NCI-H146 treated with DMSO at 0.1 percent for 48 hours (cell line): ENCODE data around the gene FZD10.

Source experiments
- DNase-seq: peaks from one replicate; lab custom pipeline; 2025; ENCODE audit not compliant: unreplicated experiment; lab: John Stamatoyannopoulos, UW

The FZD10 gene, protein sequence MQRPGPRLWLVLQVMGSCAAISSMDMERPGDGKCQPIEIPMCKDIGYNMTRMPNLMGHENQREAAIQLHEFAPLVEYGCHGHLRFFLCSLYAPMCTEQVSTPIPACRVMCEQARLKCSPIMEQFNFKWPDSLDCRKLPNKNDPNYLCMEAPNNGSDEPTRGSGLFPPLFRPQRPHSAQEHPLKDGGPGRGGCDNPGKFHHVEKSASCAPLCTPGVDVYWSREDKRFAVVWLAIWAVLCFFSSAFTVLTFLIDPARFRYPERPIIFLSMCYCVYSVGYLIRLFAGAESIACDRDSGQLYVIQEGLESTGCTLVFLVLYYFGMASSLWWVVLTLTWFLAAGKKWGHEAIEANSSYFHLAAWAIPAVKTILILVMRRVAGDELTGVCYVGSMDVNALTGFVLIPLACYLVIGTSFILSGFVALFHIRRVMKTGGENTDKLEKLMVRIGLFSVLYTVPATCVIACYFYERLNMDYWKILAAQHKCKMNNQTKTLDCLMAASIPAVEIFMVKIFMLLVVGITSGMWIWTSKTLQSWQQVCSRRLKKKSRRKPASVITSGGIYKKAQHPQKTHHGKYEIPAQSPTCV

GRCh38 chr12:130162267-130162666, at the start of gene FZD10:
Gene FZD10 (plus strand): TSS chr12:130162464. CDS start chr12:130162943, 479 bp downstream.
- peak; percentile 9 for DNase-seq

DNA sequence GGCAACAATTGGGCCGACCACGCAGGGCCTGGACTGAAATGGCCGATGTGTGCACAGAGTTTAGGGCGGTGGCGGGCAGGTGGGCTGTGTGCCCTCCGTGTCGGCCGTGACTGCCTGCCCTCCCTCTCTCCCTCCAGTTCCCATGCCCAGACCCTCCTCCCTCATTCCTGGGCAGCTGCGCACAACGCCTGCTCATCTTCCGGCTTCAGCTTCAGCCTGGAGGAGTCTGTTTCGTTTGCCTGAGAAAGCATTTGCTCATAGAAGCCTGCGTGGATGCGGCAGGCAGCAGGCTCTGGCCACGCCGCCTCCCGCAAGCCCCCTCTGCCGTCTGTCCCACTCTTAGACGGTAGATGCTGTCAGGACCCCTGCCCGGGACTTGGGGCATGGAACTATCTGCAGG, 47.3 kb upstream of the FZD10 start:
- DNase-seq = no peak

DNA sequence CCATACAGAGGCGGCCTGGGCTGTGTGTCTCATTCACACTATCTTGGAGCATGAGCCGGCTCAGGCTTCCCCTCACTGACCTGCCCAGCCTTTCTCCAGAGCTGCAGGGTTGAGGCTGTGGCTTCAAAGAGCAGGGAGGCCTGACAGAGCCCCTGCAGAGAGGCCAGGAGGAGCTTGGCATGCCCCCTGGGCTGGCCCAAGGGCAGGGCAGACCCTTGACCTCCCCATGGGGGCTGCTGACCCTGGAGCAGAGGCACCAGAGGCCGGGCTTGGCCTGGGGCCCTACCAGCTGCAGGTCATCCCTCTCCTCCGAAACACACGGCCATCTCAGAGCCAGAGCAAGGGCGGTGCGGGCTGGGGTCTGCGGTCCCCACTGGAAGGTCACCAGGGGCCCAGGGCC, 46.6 kb upstream of the FZD10 start:
- DNase-seq = no peak

DNA sequence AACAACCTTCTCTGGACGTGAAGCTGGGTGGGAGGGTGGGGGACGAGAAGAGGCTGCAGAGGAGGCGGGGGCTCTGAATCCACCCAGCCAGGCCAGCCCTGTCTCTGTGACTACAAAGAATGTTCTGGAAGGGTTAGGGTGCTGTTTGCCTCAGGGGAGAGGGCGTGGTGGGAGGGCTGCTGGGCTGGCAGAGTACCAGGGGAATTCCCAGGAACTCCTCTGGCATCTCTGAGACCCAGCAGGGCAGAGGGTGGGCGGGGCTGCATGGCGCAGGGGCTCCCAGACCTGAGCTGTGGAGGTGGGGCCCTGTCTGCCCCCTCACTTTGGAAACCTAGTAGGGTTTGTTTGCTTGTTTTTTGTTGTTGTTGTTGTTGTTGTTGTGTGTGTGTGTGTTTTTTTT, 45.5 kb upstream of the FZD10 start:
- no peak for DNase-seq

- no peak for DNase-seq
Measured at GRCh38 chr12:130117233-130117632, 45.0 kb upstream of the FZD10 start.

DNA sequence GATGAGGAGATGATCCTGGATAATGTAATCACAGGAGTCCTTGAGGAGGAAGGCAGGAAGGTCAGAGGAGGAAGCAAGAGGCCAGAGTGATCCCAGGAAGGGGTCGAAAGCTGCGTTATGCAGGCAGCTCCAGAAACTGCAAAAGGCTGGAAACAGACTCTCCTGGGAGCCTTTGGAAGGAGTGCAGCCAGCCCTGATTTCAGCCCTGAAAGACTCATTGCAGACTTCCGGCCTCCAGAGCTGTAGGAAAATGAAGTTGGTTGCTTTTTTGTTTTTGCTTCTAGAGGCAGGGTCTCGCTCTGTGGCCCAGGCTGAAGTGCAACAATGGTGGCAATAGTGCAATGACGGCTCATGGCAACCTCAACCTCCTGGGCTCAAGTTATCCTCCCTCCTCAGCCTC, 44.6 kb upstream of the FZD10 start:
- no peak for DNase-seq

DNA sequence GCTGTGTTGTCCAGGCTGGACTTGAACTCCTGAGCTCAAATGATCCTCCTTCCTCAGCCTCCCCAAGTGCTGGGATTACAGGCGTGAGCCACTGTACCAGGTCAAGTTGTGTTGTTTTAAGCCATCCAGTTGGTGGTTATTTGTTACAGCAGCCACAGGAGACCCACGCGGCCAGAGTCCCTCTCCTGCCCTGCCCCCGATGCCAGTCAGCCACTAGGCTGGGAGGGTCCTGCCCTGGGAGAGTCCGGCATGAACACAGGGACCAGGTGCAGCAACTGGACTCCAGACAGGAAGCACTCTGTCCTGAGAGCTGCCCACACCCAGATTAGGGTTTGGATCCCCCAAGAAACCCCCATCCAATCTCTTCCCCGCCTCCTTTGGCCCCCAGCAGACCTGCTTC, 44.1 kb upstream of the FZD10 start:
- no peak for DNase-seq

DNA sequence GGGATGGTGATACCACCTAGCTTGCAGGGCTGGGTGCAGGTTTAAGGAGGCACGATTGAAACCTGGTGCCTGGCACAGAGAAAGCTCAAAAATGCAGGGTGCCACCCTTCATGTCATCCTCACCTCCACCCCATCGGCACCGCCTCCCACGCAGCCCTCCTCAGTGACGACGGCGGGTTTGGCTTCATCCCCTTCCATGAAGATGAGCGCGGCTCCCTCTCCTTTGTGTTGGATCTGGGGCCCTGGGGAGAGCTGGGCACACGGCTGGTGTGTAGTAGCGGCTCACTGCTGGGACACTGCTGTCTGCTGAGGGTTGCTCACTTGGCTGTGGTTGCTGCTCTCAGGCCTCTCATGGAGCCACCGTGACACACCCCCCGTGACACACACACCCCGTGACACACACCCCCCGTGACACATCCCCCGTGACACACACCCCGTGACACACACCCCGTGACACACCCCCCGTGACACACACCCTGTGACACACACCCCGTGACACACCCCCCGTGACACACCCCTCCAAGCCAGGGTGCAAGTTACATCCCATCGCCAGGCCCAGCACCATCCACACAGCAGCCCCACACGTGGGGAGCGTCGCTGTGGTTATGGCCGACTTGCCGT, 42.9 kb upstream of the FZD10 start:
- DNase-seq = no peak

- DNase-seq = no peak
Measured at GRCh38 chr12:130120012-130120805, 42.1 kb upstream of the FZD10 start.

DNA sequence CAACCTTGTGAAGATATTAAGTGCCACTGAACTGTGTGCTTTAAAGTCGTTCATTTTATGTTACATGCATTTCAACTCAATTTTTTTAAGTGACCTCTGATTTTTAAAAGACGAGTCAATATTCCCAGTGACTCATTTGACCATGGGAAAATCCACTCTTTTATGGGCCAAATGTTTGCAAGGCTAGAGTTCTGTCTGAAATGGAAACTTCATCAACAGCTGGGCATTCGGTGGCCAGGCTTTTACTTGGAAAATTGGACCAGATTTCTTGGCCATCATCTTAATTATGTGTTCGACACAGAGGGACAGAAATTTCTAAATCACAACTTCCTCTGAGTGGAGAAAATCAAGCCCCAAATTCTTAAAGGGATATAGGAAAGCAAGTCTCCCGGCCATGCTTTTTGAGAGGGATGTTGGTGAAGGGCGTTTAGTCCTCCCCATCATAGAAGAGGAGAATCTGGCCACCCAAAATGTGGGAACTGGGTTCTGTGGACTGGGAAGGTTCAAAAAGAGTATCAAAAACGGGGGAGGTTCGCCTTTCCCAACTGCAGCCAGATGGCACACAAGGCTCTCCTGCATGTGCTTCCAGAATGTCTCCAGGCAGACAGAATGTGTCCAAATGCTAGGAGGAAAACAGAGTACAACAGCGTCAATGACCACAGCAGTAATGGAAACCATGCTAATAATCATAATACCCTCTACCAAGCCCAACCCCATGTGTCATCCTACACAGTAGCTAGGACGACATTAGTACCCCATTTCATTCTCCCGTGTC, 40.9 kb upstream of the FZD10 start:
- DNase-seq = no peak

DNA sequence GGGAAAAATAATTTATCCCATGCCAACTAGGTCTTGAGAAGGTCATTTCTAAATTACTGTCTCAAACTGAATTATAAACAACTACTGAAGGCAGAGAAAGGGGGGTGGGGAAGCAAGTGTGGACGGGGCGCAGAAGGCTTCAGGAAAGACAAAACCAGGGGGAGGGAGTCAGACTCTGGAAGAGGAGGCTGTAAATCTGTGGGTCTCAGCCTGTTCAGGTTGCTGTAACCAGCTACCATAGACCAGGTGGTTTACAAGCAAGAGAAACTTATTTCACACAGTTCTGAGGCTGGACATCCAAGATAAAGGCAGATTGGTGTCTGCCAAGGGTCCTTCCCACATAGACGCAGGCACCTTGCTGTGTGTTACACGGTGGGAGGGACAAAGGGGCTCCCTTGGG, 39.9 kb upstream of the FZD10 start:
- no peak for DNase-seq

DNA sequence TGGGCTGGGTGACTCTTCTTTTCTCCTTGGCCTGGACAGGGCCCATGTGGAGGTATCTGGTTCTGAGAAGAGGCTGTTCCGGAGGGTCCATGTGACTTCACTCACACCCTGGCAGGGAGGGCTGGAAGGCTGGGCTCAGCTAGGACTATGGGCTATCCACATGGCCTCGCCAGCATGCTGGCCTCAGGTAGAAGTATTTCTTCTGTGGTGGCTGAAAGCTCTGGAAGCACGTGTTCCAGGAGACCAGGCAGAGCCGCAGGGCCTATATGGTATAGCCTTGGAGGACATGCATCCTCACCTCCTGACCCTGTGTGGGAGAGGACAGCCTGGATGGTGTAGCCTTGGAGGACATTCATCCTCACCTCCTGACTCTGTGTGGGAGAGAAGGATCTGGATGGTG, 38.2 kb upstream of the FZD10 start:
- DNase-seq = no peak

DNA sequence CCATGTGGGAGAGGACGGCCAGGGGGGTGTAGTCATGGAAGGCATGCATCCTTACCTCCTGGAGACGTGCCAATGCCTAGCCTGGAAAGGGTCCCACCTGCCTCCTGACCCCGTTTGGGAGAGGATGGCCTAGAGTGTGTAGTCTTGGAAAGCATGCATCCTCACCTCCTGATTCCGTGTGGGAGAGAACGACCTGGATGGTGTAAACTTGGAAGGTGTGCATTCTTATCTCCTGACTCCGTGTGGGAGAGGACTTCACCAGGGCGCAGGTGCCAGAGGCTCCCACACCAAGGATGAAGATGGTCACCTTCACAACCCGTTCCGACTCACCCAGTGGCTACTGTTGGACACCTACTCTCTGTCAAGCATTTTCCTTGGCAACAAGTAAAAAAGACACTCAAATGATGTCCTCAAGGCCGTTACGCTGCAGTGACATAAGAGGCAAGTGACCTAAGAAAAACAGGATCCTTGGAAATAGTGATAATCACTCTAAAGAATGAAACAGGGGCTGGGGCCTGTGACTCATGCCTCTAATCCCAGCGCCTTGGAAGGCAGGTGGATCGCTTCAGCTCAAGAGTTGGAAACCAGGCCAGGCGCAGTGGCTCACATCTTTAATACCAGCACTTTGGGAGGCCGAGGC, 37.5 kb upstream of the FZD10 start:
- no peak for DNase-seq

DNA sequence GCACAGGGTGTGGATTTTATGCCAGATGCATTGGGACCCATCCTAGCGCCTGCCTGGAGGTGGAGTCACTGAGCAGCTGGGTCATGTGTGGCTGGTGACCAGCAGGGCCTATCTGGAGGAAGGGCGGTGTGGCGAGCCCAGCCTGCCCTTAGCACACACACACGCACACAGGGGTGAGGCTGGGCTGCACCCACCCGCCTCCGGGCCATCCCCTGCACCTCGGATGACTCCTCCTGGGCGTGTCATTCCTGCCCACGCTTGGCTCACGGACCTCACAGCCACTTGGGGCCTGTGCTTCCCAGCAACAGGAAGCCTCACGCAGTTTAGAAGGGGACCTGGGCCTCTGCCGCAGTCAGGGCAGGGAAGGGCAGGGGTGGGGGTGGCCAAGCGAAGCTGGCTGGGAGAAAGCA, 36.2 kb upstream of the FZD10 start:
- no peak for DNase-seq

DNA sequence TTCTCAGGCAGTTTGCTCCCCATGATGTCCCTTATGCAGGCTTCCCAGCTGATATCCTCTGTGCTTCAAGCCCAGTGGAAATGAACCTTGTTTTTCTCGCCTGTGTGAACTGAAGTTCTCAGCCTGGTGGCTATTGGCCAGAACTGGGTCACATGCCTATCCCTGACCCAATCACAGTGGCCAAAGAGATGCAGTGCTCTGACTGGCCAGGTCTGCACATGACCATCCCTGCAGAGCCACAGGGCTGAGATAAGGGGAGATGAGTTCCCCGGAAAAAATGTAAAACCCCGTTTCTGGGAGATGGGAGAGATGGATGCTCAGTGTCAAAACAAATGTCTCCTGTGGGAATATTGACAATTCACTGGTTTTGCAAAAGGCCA, 34.7 kb upstream of the FZD10 start:
- DNase-seq = no peak

DNA sequence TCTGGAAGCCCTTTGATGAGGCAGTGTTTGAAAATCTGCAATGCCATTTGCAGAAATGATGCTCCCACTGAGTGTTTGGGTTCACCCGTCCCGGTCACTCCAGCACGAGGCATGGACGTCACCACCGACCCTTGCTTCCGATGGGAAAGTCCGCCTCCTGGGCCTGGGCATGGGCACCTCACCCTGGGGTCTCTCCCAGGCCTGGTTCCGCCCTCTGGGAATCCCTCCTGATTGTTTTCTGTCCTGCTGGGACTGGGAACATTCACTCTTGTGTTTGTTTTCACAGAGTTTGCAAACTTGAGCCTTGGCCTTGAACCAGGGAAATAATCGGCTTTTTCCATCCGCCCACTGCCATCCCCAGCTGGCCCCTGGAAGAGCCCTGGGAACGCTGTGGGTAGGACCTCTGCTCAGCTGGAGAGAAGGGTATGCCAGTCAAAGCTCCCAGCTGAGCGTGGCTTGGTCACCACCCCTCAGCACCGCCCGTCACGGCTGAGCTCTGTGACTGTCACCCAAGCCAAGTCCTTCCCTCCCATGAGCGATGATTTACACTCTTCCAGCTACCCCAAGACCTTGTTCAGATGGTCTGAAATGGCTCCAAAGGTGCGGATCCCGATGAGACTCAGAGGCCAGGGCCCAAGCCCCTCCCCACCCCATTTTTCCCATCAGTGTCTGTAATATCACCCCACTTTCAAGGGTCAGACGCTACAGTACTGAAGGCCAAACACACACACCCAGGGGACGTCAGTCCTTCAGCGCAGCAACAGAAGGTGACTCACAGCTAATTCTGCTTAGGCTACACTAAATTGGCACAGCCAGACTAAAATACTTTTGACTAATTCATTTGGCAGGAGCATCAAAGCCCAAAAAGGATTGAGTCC, 34.1 kb upstream of the FZD10 start:
- no peak for DNase-seq

- DNase-seq = no peak
Measured at GRCh38 chr12:130128790-130129735, 33.2 kb upstream of the FZD10 start.

GRCh38 chr12:130130346-130130745, 31.9 kb upstream of the FZD10 start:
- DNase-seq = no peak
